ENCODE data around the gene TBC1D14. TPM values are rescaled to one million over a fixed set of nuclear protein-coding genes. Genes with fewer than 3 reads are reported as not detected.

Gene TBC1D14
- total and polyA plus RNA-seq, 2 of the 8 experiments (the other 6 are each of a cell fraction or from before 2014, with no cell fraction given): 45.6 to 48.2 TPM

GRCh38 chr4:6935965-6936364 lies 26.3 kb downstream of the TBC1D14 start:
- H4K91ac ChIP-seq (replicated peaks; ENCODE audit: insufficient read length, low read length): no peak overlapping the region
- no peak overlapping the region for H2BK15ac ChIP-seq (ENCODE audit: low read length)
- peaks cover 0 to 22% of the 10 kb centered on the region in 2 experiments for H4K20me1 ChIP-seq (replicated peaks in 1 of 2; ENCODE audit: control insufficient read depth in 1 of 2, insufficient read depth in 2 of 2, low read length in 2 of 2)
- ChIA-PET POLR2A (ENCODE audit: partially characterized antibody) (interaction anchor here (0.6 to 1.0 kb wide), 3 partner anchors 13 to 214 kb away, joined by 3 read pairs; no protein-coding TSS in a partner anchor), CTCF (ENCODE audit: partially characterized antibody) (interaction anchor here (2.3 kb wide), 1 partner anchor 38 kb away, joined by 13 read pairs; no protein-coding TSS in a partner anchor)
- H4K8ac ChIP-seq (ENCODE audit: extremely low read depth, insufficient read depth, low read length): no peak overlapping the region
- no peaks in the 10 kb centered on the region for H3K36me3 ChIP-seq (ENCODE audit: control insufficient read depth in 2 of 4, insufficient read depth in 4 of 4, low read length in 3 of 4)
- H2BK20ac ChIP-seq (ENCODE audit: low read length): no peak overlapping the region
- FAIRE-seq: no peak
- H3K27me3 ChIP-seq (replicated peaks in 1 of 4; ENCODE audit: control insufficient read depth in 3 of 4, extremely low read depth in 1 of 4, insufficient read depth in 3 of 4, low read length in 3 of 4): no peaks in the 10 kb centered on the region
- H3K27ac ChIP-seq (ENCODE audit: low read depth, low read length): no peak overlapping the region
- no peak overlapping the region for H2BK12ac ChIP-seq (ENCODE audit: low read depth, low read length)
- H3K4me2 ChIP-seq (ENCODE audit: insufficient read depth in 1 of 2, low read depth in 2 of 2, low read length in 2 of 2): no peak overlapping the region
- WGBS, 2 experiments (ENCODE audit: extremely low coverage in 1 of 2, insufficient coverage in 1 of 2, insufficient read length in 1 of 2, insufficient replicate concordance in 2 of 2, low coverage in 1 of 2, low lambda C conversion rate in 2 of 2, missing lambda C conversion rate in 1 of 2): 76% methylated on average over 4 of the region's 4 CpGs; no CpG with 5 or more reads in 1 of the 2 experiments
- no peaks in the 10 kb centered on the region for H3K23me2 ChIP-seq (ENCODE audit: low read depth, low read length)
- H2BK120ac ChIP-seq (replicated peaks; ENCODE audit: low read depth, low read length): no peak overlapping the region
- no peak overlapping the region for H3K56ac ChIP-seq (replicated peaks; ENCODE audit: insufficient read length, low read depth, low read length)
- H3K79me1 ChIP-seq (ENCODE audit: low read depth, low read length): peaks cover 19% of the 10 kb centered on the region
- no peak overlapping the region for H3K18ac ChIP-seq (ENCODE audit: extremely low read depth, low read length)
- H2BK5ac ChIP-seq (ENCODE audit: low read depth, low read length): no peak overlapping the region
- no peak overlapping the region for H3K14ac ChIP-seq (ENCODE audit: insufficient read length)
- H2AFZ ChIP-seq (ENCODE audit: low read length): no peak overlapping the region
- H3K9ac ChIP-seq (replicated peaks in 1 of 4; ENCODE audit: extremely low read depth in 1 of 4, low read depth in 3 of 4, low read length in 3 of 4): no peak overlapping the region
- H3K9me3 ChIP-seq (ENCODE audit: insufficient read depth in 2 of 2, low read depth in 1 of 2, low read length in 1 of 2): no peaks in the 10 kb centered on the region
- H3K4ac ChIP-seq (replicated peaks; ENCODE audit: insufficient read length, low read depth, low read length): no peak overlapping the region
- no peak overlapping the region for H2AK5ac ChIP-seq (ENCODE audit: low read depth, low read length)
- H3K4me3 ChIP-seq (ENCODE audit: extremely low read depth in 1 of 4, insufficient read depth in 2 of 4, low read depth in 3 of 4, low read length in 4 of 4): no peak overlapping the region
- DNase-seq (ENCODE audit: low read depth in 1 of 2, low spot score in 2 of 2): no peak
- no peak overlapping the region for H4K5ac ChIP-seq (ENCODE audit: insufficient read length, low read depth, low read length)
- peaks cover 0 to 37% of the 10 kb centered on the region in 2 experiments; a peak in 2 of 4 replicates for H3K79me2 ChIP-seq (ENCODE audit: control insufficient read depth in 1 of 2, insufficient read depth in 2 of 2, low read length in 2 of 2)
- peaks cover 0 to 26% (median 10%) of the 10 kb centered on the region in 4 experiments; a peak in 6 of 7 replicates for H3K4me1 ChIP-seq (replicated peaks in 1 of 4; ENCODE audit: control insufficient read depth in 3 of 4, insufficient read depth in 4 of 4, low read length in 3 of 4)
- H3K23ac ChIP-seq (ENCODE audit: insufficient read length): no peak overlapping the region
- TF ChIP-seq RBBP5 (IDR thresholded peaks at IDR 0.05; ENCODE audit: borderline replicate concordance, low read depth, low read length): no peak
- no peak for TF ChIP-seq CBX8 (IDR thresholded peaks at IDR 0.05; ENCODE audit: borderline replicate concordance, low read depth, low read length)
- TF ChIP-seq NANOG (IDR thresholded peaks at IDR 0.05; ENCODE audit: insufficient read depth, low read depth, low read length, poor library complexity, severe bottlenecking): no peak
- TF ChIP-seq BRCA1 (IDR thresholded peaks at IDR 0.05; ENCODE audit: low read depth, low read length): no peak
- no peak for TF ChIP-seq BCL11A (IDR thresholded peaks at IDR 0.05; ENCODE audit: low read depth in 2 of 2, low read length in 2 of 2)
- TF ChIP-seq HDAC2 (IDR thresholded peaks at IDR 0.05; ENCODE audit: borderline replicate concordance in 1 of 2, low read depth in 2 of 2, low read length in 2 of 2): no peak
- TF ChIP-seq KDM1A (IDR thresholded peaks at IDR 0.05; ENCODE audit: borderline replicate concordance, low read length): no peak
- TF ChIP-seq SIRT6 (IDR thresholded peaks at IDR 0.05; ENCODE audit: low read length): no peak
- no peak for TF ChIP-seq RAD21 (IDR thresholded peaks at IDR 0.05 in 1 of 2, conservative IDR thresholded peaks at IDR 0.05 in 1 of 2; ENCODE audit: low read depth in 2 of 2, low read length in 2 of 2)
- TF ChIP-seq CTCF (IDR thresholded peaks at IDR 0.05; ENCODE audit: control extremely low read depth in 1 of 3, insufficient read depth in 1 of 3, low read depth in 1 of 3, low read length in 3 of 3): no peak
